Lung (tissue), 12 donors: ENCODE data around the gene KRT39. TPM values are rescaled to one million over a fixed set of nuclear protein-coding genes. Genes with fewer than 3 reads are reported as not detected.

Experiments
- ATAC-seq: fragments of 200-7000 bp; cut with Tn5 transposase; one replicate; pipeline ENCODE4 v1.9.1; 2020; ENCODE audit warnings: moderate number of reproducible peaks; ENCODE audit not compliant: insufficient read depth, low FRiP score
- DNase-seq, 3 donors: peaks; one replicate each; pipeline ENCODE4 v3.0.0-alpha.2; 2013 to 2017
- H3K27ac ChIP-seq, 2 donors: one replicate each; pipeline ENCODE4 v1.5.1; 2013; ENCODE audit warnings: mild to moderate bottlenecking in 2 of 2, moderate library complexity in 2 of 2, control low read depth in 1 of 2, inconsistent platforms in 1 of 2, low read depth in 1 of 2, low read length in 1 of 2
- H3K27me3 ChIP-seq, 3 donors: one replicate each; pipeline ENCODE4 v1.5.1; 2013; ENCODE audit warnings: low read length in 2 of 3; ENCODE audit not compliant: control insufficient read depth in 3 of 3, insufficient read depth in 3 of 3
- H3K36me3 ChIP-seq, 4 donors: one replicate each; pipeline ENCODE4 v1.5.1; 2013; ENCODE audit warnings: low read length in 4 of 4, mild to moderate bottlenecking in 1 of 4, moderate library complexity in 1 of 4; ENCODE audit not compliant: control insufficient read depth in 4 of 4, insufficient read depth in 4 of 4
- H3K4me1 ChIP-seq, 5 donors: one replicate each; pipeline ENCODE4 v1.5.1; 2013; ENCODE audit warnings: low read length in 5 of 5, mild to moderate bottlenecking in 2 of 5, moderate library complexity in 1 of 5; ENCODE audit not compliant: control insufficient read depth in 5 of 5, insufficient read depth in 5 of 5
- H3K4me3 ChIP-seq: one replicate; pipeline ENCODE4 v1.5.1; 2013; ENCODE audit warnings: mild to moderate bottlenecking, control low read depth, moderate library complexity
- H3K9ac ChIP-seq, 2 donors: one replicate each; pipeline ENCODE4 v1.5.1; 2013; ENCODE audit warnings: low read length in 2 of 2, control low read depth in 1 of 2; ENCODE audit not compliant: insufficient read depth in 1 of 2
- H3K9me3 ChIP-seq, 4 donors: one replicate each; pipeline ENCODE4 v1.5.1; 2013; ENCODE audit warnings: low read length in 3 of 4, mild to moderate bottlenecking in 1 of 4, moderate library complexity in 1 of 4; ENCODE audit not compliant: control insufficient read depth in 4 of 4, insufficient read depth in 3 of 4
- CTCF ChIP-seq: IDR thresholded peaks from 2 replicates; pipeline ENCODE4 v1.5.1; 2012; ENCODE audit warnings: mild to moderate bottlenecking; ENCODE audit errors: control extremely low read depth, extremely low read depth
- WGBS, 2 donors: extraction: QIAGEN DNeasy Blood & Tissue Kit; methylation state at CpG; one replicate each; pipeline ENCODE4 v1.1.7; 2013; 5-methylcytosine and 5-hydroxymethylcytosine counted together
- polyA plus RNA-seq, 2 donors: library from polyadenylated mRNA; stranded (reverse); fragments of 200-250 nt; gene quantifications; one replicate each; pipeline ENCODE4 v1.2.1, GENCODE V29; 2013
- total RNA-seq, 2 donors: library from RNA; depleted of rRNA in 1 of 2; stranded (reverse); fragments of >200 nt in 1 of 2; gene quantifications; one replicate each; pipeline ENCODE4 v1.2.1, GENCODE V29; 2014 to 2021
- donor health status: control.
- donor health status: control.
- donor health status: Bipolar disorder and iron deficiency.
- donor health status: healthy.
- donor health status: DM: yes; HTN: yes; CAD: no.

KRT39 gene
- total and polyA plus RNA-seq, 4 donors = not detected

GRCh38 chr17:40914075-40914855 lies 52.5 kb downstream of the KRT39 start:
- Histone ChIP-seq H3K9ac (no peak overlapping the region), H3K9me3 (no peaks in the 10 kb centered on the region), H3K4me1 (peaks cover 0 to 15% (median 0%) of the 10 kb centered on the region in 5 donors), H3K27me3 (no peaks in the 10 kb centered on the region), H3K4me3 (no peak overlapping the region), H3K27ac (no peak overlapping the region), H3K36me3 (no peaks in the 10 kb centered on the region)
- DNase-seq (no peak), ATAC-seq (no peak)
- 83 to 94% methylated on average over 3 of the region's 3 CpGs for WGBS, 2 donors
- no peak for TF ChIP-seq CTCF

- H3K27me3 ChIP-seq = no peaks in the 10 kb centered on the region
- H3K9me3 ChIP-seq = no peaks in the 10 kb centered on the region
- ATAC-seq (no peak), DNase-seq (no peak)
- H3K36me3 ChIP-seq = no peaks in the 10 kb centered on the region
- H3K4me1 ChIP-seq = peaks cover 0 to 15% (median 0%) of the 10 kb centered on the region in 5 donors
- no peak for TF ChIP-seq CTCF
- no peak overlapping the region for H3K9ac ChIP-seq
- H3K4me3 ChIP-seq = no peak overlapping the region
- WGBS, 2 donors = 85 to 87% methylated on average over 13 of the region's 13 CpGs
- no peak overlapping the region for H3K27ac ChIP-seq
Measured at GRCh38 chr17:40912486-40913210, 54.1 kb downstream of the KRT39 start.

GRCh38 chr17:40910441-40910841 lies 56.3 kb downstream of the KRT39 start:
- ATAC-seq = no peak
- 67 to 85% methylated on average over 3 of the region's 3 CpGs for WGBS, 2 donors
- no peak overlapping the region for H3K9ac ChIP-seq
- no peak overlapping the region for H3K27ac ChIP-seq
- no peak overlapping the region for H3K4me3 ChIP-seq
- DNase-seq = peak in 1 of 3 donors; percentile 15
- no peaks in the 10 kb centered on the region for H3K36me3 ChIP-seq
- no peak for TF ChIP-seq CTCF
- H3K4me1 ChIP-seq = peaks cover 0 to 15% (median 0%) of the 10 kb centered on the region in 5 donors
- peaks cover 0 to 2% (median 0%) of the 10 kb centered on the region in 3 donors for H3K27me3 ChIP-seq
- H3K9me3 ChIP-seq = no peaks in the 10 kb centered on the region
